ENCODE results near the gene SSH2. TPM values are rescaled to one million over a fixed set of nuclear protein-coding genes. Genes with fewer than 3 reads are reported as not detected.
"Not testable (repeated sequence)": the region's sequence is repeated elsewhere in the genome, so short reads cannot be mapped to it uniquely, and the experiment has no call there.

Gene SSH2
- total RNA-seq, 2 donors from 2014 or later, result 36.1 to 41.5 TPM

DNA sequence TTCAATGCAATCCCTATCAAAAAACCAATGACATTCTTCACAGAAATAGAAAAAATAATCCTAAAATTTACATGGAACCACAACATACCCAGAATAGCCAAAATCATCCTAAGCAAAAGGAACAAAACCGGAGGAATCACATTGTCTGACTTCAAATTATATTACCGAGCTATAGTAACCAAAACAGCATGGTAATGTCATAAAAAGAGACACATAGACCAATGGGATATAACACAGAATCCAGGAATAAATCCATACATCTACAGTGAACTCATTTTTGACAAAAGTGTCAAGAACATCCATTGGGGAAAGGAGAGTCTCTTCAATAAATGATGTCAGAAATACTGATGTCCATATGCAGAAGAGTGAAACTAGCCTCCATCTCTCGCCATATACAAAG lies 201.5 kb downstream of the SSH2 start:
- intact Hi-C loops (cut with DNase I, micrococcal nuclease), result no loop called here
- ATAC-seq (no peak), DNase-seq (no peak)

GRCh38 chr17:29726715-29727252 lies 203.2 kb downstream of the SSH2 start:
- ATAC-seq (peak; percentile 22), DNase-seq (no peak)
- intact Hi-C loops (cut with DNase I, micrococcal nuclease), result no loop called here

- ATAC-seq; DNase-seq; intact Hi-C loops (cut with DNase I, micrococcal nuclease): not testable (repeated sequence)
These were observed 204.6 kb downstream of the SSH2 start for GRCh38 chr17:29725408-29725807.

GRCh38 chr17:29723278-29724047 lies 206.6 kb downstream of the SSH2 start:
- intact Hi-C loops (cut with DNase I, micrococcal nuclease), result no loop called here
- ATAC-seq (peak; percentile 19), DNase-seq (no peak)

GRCh38 chr17:29722411-29723198 lies 207.4 kb downstream of the SSH2 start:
- peak; percentile 22 to 61 for DNase-seq
- peak; percentile 40 for ATAC-seq
- intact Hi-C loops (cut with DNase I, micrococcal nuclease), result no loop called here

GRCh38 chr17:29720551-29720950 lies 209.5 kb downstream of the SSH2 start:
- intact Hi-C loops (cut with DNase I, micrococcal nuclease), result no loop called here

GRCh38 chr17:29719469-29719868 lies 210.6 kb downstream of the SSH2 start:
- intact Hi-C loops (cut with DNase I, micrococcal nuclease), result no loop called here
- ATAC-seq (no peak), DNase-seq (no peak)

More at GRCh38 chr17:29720551-29720950, 209.5 kb downstream of the SSH2 start:
- ATAC-seq (peak; percentile 26), DNase-seq (no peak)

DNA sequence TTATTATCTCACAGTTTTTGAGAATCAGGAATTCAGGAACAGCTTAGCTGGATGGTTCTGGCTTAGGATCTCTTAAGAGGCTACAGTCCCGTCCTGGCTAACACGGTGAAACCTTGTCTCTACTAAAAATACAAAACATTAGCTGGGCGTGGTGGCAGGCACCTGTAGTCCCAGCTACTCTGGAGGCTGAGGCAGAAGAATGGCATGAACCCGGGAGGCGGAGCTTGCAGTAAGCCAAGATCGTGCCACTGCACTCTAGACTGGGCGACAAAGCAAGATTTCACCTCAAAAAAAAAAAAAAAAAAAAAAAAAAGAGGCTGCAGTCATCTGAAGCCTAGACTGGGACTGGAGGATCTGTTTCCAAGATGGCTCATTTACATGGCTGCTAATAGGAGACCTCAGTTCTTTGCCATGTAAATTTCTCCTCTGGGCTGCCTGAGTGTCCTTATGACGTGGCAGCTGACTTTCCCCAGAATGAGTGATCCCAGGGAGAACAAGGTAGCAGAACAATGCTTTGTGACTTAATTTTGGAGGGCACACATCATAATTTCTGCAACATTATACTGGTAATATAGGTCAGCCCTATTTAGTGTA lies 211.5 kb downstream of the SSH2 start:
- intact Hi-C loops (cut with DNase I, micrococcal nuclease), result no loop called here
- ATAC-seq (no peak), DNase-seq (no peak)

- intact Hi-C loops (cut with DNase I, micrococcal nuclease), result no loop called here
- ATAC-seq (no peak), DNase-seq (no peak)
These were observed 212.2 kb downstream of the SSH2 start for GRCh38 chr17:29717817-29718216.

GRCh38 chr17:29716566-29716965 lies 213.5 kb downstream of the SSH2 start:
- intact Hi-C loops (cut with DNase I, micrococcal nuclease), result no loop called here
- no peak for ATAC-seq
- DNase-seq, result no peak

- no peak for ATAC-seq
- intact Hi-C loops (cut with DNase I, micrococcal nuclease), result no loop called here
These were observed 214.3 kb downstream of the SSH2 start for GRCh38 chr17:29715680-29716079.

DNA sequence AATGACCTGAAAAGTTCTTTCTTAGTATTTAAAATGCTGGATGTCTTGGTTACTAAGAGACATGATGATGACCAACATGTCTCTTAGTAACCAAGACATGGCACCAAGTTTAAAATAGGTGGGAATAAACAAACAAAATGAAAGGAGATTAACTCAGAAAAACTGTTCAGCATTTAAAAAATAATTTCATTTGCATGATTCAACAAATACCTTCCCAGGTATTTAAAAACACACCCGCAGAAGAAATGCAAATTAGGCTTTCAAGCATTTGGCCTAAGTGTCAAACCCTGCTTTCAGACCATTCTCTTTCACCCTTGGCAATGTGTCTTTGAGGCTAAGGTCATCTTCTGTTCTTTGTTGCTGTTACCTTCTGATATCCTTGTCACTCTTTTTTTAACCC lies 215.9 kb downstream of the SSH2 start:
- DNase-seq, result no peak
- no peak for ATAC-seq
- intact Hi-C loops (cut with DNase I, micrococcal nuclease), result no loop called here

More at GRCh38 chr17:29715680-29716079, 214.3 kb downstream of the SSH2 start:
- DNase-seq, result no peak

DNA sequence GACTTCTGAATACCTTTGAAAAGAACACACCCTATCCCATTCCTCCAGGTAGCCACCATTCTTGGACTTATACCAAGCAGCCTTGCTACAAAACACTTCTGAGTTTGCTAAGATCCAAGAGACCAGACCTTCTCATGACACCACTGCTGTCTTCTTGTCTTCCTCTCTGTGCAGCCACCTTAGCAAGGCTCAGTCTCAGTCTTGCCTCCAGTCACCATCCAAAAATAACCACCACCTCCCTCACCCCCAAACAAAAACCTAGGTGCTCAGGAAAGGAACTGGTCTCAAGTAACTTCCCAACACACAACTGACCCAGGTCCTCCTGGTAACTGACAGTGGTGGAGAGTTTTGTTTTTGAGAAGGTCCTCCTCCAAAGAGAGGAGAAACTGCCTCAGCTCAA lies 216.4 kb downstream of the SSH2 start:
- intact Hi-C loops (cut with DNase I, micrococcal nuclease), result no loop called here
- DNase-seq, result no peak

GRCh38 chr17:29711588-29712385 lies 218.2 kb downstream of the SSH2 start:
- DNase-seq (no peak), ATAC-seq (no peak)
- intact Hi-C loops (cut with DNase I, micrococcal nuclease), result no loop called here

More for the DNA sequence above, 216.4 kb downstream of the SSH2 start:
- no peak for ATAC-seq

- DNase-seq (no peak), ATAC-seq (no peak)
- intact Hi-C loops (cut with DNase I, micrococcal nuclease), result no loop called here
These were observed 219.1 kb downstream of the SSH2 start for GRCh38 chr17:29710891-29711418.

GRCh38 chr17:29710520-29710884 lies 219.5 kb downstream of the SSH2 start:
- no peak for ATAC-seq
- no peak for DNase-seq
- intact Hi-C loops (cut with DNase I, micrococcal nuclease), result no loop called here

GRCh38 chr17:29709866-29710519 lies 220.0 kb downstream of the SSH2 start:
- intact Hi-C loops (cut with DNase I, micrococcal nuclease), result no loop called here
- DNase-seq (no peak), ATAC-seq (no peak)

DNA sequence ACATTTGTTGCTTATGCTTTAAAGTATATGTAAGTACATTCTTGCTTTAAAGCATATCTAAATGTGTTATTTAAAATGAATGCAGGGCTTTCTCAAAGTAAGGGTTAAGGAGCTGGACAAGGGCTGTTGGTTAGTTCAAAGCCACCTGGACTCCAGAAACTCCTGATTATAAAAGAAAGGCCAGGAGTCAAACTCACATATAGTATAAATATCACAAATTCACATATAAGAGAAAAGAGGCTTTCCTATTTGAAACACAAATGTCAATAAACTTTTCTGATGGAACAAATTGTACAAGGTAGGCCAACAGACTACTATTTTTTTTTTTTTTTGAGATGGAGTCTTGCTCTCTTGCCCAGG lies 222.8 kb downstream of the SSH2 start:
- no peak for DNase-seq
- intact Hi-C loops (cut with DNase I, micrococcal nuclease), result no loop called here
- ATAC-seq, result no peak
